Measurements from ENCODE around the gene DOCK9.

Gene DOCK9

DNA sequence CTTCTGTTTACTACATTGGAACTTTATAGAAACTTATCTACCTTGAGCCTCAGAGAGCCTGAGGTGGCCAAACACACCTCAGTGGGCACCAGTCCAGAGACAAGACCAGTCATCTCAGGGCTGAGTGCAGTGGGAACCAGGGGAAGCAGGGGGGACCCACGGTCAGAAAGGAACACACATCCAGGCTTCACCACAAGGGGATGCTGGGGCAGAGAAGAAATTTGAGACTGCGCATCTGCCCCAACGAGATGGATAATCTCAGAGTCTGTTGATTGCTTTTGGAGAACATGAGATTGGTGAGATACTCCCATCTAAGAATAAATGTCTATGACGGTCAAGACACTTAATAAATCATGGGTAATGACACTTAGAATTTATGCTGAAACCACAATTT is 98.7 kb downstream of the DOCK9 start:
- no peak for DNase-seq

DNA sequence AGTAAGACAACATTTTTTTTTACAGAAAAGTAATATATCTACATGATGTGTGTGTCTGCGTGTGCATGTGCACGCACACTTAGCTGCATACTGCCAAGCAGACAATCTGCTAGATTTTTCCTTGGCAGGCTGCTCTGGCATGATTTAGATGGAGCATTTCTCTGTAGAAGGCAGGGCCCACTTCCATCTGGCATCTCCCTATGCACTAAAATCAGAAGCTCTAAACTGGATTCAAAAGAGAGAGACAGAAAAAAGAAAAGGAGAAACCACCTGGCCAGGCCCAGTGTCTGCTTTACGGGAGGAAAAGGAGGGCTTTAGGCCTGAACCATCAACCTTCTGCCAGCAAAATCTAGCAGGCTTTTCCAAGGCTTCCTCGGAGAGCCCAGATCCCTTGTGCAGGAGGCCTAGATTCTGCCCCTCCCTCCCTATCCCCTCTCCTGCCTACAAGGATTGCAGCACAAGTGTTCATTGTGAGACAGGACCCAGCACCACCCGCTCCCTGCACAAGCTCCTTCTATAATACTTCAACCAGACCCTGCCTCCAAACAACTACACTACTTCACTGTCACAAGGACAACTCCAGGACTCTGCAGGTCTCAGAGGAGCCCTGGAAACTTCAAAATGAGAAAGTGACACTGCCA is 99.3 kb downstream of the DOCK9 start:
- no peak for DNase-seq

DNA sequence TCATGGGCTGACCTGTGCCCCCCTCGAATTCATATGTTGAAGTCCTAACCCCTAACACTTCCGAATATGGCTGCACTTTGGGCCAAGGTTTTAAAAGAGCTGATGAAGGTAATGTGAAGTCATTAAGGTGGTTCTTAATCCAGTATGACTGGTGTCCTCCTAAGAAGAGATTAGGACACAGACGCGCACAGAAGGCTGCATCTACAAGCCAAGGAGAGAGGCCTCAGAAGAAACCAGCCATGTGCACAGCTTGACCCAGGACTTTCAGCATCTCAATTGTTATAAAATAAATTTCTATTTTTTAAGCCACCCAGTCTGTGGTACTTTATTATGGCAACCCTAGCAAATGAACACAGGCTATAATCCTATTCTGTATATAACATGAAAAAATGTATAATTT is 99.9 kb downstream of the DOCK9 start:
- DNase-seq = no peak

DNA sequence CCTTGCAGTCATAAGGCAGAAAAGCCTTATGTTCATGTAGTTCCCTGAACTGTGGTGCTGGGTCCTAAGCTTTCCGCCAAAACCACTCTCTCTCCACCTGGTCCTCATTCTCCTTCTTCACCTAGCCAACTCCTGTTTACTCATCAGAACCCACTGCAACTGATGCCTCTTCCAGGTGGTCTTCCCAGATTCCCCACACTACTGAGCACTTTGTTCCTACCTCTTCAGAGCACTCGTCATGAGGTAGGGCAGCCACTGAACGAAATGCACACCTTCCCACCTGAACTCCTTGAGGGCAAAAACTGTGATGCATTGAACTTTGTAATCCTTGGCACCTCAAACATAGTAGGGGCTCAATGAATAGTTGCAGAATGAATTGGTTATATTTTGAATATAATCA is 100.4 kb downstream of the DOCK9 start:
- DNase-seq = no peak

DNA sequence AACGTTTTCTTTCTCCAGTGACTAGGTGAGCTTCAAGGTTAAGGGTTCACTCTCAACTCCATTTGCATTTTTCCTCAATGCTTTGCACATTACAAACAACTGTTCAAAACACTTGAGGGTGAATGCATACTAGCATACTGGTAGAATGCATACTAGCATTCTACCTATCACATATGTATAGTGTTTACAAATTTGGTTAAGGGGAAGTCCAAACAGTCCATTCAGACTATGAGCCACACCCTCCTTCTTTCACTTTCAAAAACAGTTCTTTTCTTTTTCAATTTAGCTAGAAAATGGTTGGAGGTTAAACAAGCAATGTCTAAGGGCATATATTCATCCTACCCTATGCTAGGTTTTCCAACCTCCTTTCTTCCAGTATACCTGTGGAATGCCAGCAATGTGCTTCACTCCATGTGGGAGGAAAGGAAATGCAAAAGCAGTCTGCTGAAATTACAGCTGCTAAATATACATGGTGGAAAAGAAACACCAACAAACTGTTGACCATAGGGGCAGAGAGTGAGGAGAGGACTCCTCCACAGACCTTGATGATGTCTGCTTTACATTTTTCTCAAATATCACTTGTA is 102.6 kb downstream of the DOCK9 start:
- DNase-seq = no peak

DNA sequence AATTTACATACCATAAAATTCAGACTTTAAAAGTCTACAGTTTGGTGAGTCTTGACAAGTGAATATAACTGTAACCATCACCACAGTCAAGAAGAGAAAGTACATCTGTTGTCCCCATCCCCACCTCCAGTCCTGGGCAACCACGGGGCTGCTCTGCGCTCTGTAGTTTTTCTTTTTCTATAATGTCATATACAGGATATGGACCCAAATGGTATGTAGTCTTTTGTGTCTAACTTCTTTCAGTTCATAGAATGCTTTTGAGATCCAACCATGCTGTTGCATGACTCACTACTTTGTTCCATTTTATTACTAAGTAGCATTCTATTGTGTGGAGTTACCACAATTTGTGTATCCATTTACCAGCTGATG is 103.9 kb downstream of the DOCK9 start:
- no peak for DNase-seq

DNA sequence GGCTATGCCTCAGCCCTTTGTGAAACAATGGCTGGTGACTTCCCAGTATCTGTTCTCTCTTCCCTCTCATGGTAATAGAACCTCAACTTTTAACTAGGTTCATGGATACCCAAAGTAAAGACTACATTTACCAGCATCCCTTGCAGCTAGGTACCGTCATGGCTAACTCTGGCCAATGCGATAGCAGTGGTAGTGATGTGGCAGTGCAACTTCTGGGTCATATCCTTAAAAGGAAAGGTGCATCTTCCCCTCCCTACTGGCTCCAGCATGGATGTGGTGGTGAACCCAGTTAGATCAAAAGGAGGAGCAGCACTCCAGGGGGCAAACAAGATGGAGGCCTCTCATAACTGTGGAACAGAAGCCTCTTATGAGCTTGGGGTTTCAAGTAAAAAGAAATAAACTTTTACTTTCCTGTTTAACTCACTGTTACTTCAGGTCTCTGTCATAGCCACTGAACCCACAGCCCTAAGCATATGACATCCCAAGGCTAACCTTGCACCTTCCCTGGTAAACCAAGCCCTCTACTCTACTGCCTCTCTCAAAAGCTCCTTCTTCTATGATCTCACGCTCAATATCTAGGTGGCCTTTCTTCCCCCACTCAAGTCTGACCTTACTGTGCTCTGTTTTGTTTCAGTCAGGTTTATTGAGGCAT is 104.4 kb downstream of the DOCK9 start:
- DNase-seq = no peak

DNA sequence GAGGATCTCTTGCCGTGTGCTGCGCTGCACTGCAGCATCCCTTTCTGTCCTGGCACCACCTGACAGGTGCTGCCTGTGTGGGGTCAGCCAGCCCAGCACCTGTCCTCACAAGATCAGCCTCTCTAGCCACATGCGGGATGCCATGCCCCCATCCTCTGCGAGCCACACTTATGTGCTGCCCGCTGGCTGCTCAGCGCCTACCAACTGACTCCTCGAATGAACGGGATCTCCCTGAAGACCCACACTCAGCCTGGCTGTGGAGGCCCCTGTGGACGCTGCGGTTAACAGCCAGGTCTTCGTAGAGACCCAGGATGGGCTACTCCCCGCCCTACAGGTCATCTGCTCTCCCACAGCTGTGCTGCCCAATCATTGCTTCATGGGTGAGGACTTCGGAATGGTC is 106.1 kb downstream of the DOCK9 start:
- no peak for DNase-seq

DNA sequence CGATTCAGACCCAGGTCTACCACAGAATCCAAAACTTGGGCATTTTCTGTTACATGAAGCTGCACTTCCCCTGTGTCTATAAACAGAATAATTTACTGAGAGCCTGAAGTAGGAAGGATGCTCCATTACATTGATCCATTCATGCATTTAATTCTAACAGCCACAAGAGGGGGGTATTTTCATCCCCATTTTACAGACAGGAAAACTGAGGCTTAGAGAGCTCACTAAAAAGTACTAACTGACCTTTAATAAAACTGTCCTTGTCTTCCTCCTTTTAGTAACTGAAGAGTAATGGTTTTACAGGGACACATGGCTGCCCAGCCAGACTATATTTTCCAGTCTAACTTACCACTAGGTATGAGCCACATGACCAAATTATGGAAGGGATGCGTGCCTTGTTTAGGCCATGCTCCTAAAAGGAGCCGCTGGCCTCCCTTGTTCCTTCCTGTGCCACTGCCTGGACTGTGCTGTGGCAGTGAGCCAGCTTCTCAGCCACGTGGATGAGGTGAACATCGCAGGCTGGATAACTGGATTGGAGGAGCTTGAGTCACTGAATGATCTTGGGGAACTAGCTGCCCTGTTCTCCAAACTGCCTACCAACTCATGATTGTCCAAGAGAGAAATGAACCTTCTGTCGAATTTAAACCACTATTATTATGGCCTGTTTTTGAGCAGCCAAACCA is 108.3 kb downstream of the DOCK9 start:
- DNase-seq = no peak

DNA sequence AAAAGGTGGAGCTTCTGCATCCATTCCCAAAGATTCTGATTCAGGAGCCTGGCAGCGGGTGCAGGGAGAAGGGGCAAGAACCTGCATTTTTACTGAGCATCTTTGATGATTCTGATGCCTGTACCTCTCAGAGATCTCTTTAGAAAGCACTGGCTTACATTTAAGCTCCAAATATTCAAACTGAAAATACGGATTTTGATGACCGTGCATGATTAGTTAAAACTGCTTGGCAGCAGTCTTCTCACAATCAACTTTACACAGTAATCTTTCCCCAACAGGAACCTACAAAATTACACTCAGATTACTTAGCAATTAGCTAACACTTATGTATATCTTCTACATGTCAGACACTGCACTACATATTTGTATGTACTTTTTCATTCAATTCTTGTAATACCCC is 108.9 kb downstream of the DOCK9 start:
- DNase-seq = no peak

DNA sequence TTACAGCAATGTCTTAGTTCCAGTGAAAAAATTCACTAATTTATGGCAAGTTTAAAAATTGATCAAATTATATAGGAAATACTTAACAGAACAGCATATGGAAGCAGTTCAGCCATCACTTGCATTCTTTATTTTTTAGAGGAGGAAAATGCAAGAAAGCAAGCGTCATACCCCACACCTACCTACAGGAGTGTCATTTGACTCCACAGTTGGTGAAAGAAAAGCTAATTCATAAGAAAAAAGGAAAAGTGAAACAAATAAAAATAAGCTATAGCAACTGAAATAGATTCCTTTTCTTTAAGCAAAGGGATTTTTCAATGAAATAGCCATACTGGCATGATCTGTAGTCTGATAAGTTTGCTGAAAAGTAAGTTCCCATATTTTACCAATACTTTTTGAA is 111.0 kb downstream of the DOCK9 start:
- DNase-seq = no peak

DNA sequence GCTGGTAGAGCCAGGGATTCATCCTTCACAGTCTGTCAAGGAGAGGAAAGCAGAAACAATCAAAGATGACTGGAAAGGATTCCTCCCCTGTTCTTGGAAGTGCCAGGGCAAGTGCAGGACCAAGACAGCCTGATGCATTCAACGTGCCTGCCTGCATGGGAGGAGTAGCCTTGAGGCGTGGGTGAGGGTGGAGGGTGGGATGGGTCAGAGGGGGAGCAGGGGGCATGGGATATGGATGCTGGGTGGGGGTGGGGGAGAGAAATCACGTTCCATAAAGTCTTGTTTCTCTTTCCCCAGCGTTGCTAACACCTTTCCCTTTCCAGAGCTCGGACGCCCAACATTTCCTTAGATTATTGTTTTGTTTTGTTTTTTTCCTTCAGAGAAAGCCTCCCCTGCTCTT is 117.4 kb downstream of the DOCK9 start:
- no peak for DNase-seq

DNA sequence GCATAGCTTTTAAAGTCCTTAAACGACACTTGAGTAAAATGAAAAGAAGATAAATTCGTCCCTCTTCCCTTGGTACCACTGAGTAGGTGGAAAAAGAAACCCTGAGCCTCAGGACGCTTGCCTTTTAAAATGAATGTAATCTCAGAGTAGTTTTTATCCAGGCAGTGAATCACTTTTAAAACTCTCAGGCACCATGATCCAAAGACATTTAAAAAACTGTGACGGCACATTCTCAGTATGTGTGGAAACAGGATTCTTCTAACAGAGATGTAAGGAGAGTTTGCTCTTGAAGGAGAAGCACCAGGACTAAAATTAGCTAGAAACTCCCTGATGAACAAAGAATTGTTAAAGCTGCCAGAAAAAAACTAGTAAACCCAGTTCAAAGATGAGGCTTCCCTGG is 119.7 kb downstream of the DOCK9 start:
- DNase-seq = no peak

DNA sequence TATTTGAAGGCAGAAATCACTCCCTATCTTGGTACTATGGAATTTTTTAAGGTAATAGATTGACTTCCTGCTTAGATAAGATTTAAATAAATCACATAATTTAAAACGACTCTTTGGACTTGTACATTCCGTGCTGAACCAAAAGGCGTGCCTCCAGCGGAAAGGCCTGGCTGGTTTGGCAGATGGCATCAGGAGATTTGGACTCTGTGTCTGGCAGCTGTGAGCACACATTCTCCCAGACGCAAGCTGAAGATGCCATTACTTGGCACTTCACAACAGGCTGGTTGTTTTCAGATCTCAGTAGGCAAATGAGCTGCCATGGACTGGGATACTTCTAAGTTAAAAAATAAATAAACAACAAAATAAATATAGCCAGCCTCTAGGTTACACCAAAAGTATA is 120.9 kb downstream of the DOCK9 start:
- DNase-seq = no peak

DNA sequence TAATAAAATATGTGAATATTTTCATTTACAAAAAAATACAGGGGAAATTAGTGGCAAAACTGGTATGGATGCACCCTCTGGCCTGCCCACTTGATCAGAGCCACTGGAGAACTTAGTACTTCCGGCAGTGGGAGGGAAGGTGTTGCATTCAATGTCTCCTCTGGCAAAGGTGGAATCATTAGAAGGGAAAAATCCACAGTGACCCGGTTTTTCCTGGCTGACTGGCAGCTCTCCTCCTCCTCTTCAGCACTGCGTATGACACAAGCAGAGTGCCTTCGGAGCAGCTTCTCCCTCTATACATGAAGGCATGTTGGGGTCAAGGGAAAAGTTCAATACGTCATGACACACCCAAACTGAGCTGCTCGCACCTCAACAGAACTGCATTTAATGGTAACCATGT is 123.4 kb downstream of the DOCK9 start:
- no peak for DNase-seq

DNA sequence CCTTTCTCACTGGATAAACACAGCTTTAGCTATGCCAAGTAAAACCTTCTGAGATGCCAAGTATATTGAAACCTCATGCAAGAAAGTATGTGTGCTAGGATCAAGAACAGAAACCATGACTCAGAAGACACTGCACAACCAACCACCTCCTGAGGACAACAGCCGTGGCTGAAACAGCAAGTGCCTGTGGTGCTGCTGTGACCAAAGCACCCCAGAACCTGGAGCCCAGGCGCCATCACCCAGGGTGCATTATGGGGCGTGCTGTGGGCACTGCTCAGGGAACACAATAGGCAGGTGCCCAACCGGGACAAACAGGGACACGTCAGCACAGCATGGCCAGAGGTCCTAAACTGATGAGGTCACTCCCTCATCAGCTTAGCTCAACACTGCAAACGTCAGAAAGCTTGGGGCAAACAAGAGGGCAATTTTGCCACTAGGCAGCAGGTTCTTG is 124.1 kb downstream of the DOCK9 start:
- peak; percentile 48 to 54 for DNase-seq

DNA sequence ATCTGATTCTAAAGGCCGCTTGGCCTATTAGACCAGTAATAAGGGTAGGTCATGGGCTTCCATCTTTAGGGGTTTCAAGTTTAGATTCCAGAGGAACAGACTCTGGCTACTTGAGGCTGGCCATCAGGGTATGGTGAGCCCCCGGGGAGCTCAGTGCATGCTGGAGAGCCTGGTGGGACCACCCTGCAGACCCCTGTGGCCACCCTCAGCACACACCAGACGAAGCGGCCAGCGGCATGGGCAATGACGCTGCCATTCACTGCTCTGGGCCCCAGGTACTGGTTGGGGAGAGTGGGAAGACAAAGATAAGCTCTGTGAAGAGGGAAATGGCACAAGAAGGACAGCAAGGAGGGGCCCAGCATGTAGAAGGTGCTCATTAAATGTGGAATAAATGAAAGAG is 126.6 kb downstream of the DOCK9 start:
- no peak for DNase-seq

DNA sequence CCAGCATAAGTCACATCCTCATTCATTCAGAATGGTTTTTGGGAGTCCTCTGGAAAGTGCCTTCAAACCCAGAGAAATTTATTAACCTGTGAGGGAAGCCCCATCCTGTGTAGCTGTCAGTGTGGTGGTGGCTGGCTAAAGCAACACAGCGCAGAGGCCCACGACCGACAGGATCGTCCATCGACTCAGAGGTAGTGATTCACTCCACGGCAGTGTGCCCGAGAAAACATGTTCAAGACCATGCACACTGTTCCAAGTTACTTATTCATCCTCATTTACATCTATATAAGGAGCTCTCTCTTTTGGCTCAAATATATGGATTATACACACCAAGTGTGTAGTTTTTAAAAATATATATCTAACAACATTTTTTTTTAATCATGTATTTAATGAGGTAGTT is 129.1 kb downstream of the DOCK9 start:
- DNase-seq = no peak

DNA sequence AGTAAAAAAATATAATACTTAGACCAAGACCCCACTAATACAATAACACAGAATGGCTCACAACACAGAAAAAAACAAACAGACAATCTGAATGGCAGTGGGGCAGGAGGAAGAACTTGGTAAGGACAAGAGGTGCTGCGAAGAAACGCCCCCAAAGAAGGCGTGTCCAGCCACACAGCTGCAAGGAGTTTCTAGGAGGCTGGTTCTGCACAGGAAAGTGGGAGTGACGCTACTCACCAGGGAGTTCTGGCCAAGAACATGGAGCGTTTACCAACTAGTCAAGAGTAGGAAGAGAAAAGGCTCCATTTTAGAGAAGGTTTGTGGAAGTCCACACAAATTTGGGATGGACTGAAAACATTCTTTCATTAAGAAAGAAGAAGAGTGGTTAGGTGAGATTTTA is 130.1 kb downstream of the DOCK9 start:
- no peak for DNase-seq

DNA sequence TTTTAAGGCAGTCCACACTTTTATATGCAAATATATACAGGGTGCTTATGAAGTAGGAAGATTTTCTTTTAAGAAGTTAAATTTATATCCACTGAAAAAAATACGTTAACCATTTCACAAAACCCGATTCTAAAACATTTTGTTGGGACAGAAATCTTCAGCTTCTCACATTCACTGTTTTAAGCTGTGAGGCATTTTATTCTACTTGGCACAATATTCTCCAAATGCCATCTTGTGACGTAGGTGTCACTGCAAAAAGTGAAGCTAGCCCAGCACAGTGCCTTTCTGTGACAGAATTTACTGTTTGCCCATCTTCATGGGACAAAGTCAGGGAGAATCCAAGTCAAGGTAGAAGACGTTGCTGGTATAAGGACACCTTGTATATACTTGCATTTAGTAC is 130.9 kb downstream of the DOCK9 start:
- no peak for DNase-seq

DNA sequence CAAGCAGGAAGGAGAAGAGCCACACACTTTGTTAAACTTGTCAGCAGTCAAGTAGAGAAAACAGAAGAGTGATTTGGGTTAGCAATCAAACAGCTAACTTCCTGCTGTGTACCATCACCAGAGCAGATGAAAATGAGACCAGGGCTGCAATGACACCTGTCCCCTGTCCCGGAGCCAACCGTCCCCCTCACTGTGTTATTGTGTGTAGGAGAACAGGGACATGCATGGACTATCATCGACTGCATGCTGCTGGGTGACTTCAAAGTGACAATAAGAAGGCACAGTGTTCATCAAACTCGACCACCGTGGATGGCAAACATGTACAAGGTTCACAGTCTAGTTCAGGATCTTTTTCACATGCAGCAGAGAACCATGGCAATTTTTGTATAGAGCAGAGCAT is 131.3 kb downstream of the DOCK9 start:
- no peak for DNase-seq

DNA sequence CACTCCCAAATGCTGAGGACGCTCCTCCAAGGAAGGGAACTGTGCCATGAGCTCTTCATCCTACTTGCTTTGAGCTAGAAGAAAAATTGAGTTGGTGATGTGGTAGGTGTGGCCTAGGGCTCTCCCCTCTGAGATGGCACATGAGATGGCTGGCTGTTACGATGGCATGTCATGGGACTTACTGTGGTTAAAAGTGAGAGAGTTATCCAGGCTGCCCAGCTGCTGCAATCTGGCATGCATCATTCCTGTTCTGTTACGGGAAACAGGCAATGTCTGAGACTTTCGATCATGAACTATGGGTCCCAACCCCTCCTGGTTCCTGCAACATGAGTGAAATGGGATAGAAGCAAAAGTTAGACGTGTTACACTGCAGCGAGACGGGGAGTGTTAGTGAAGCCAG is 132.1 kb downstream of the DOCK9 start:
- DNase-seq = no peak

DNA sequence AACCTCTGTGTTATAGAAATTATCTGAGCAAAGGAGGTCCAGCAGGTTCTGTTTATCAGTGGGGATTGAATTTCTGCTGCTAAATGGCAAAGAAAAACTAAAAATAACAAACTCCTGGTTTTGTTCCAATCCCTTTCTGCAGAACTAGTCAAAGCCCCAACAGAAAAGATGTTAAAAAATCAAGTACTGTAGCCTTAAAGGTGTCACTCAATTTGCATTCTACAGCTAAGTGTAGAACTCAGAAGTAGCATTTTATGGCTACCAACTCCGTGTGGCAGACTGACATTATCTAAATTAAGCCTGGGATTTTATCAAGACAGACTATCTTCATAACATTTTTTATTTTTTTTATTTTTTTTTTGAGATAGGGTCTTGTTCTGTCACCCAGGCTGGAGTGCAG is 133.8 kb downstream of the DOCK9 start:
- no peak for DNase-seq

DNA sequence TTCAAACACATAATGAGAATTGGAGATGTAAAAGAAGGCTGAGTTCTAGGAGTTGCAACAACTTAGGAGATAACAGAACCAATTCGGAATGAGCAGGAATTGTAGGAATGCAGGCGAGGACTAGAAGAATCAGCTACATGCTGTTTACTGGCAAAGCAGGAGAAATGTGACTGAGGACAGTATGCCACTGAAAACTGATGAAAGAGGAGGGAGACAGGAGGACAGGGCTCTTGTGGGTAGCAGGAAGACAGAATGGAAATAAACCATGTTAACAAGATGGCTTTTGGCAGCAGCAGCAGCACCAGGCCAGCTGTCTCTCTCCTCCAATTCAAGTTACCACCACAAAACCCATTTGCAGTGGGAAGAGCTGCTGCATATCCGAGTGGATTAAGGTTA is 134.4 kb downstream of the DOCK9 start:
- no peak for DNase-seq

All from stimulated activated CD4-positive, alpha-beta T cell treated with anti-CD3 and anti-CD28 coated beads, Interleukin-2, amount 100 ng/mL, for 48 hours (primary cell).